ENCODE data around the gene POLR1G.

- no peak for TF ChIP-seq CTCF (IDR thresholded peaks at IDR 0.05)
- TF ChIP-seq POLR2A (IDR thresholded peaks at IDR 0.05), result no peak
Observed at GRCh38 chr19:45361608-45362007, 44.8 kb upstream of the POLR1G start.

Measured in uterus (tissue), 2 donors.